Mesothelial cell of epicardium (in vitro differentiated cells): Measurements from ENCODE around the gene NT5M. TPM values are rescaled to one million over a fixed set of nuclear protein-coding genes. Genes with fewer than 3 reads are reported as not detected.

Source experiments
- DNase-seq, 2 experiments: peaks; one replicate each; pipeline ENCODE4 v3.0.0; 2021; ENCODE audit warnings: low spot score in 2 of 2; ENCODE audit not compliant: unreplicated experiment in 2 of 2
- H3K27ac Mint-ChIP-seq: 2 replicates; pipeline ENCODE4 v1.8.0; 2021; ENCODE audit warnings: mixed read lengths
- H3K27me3 Mint-ChIP-seq: 2 replicates; pipeline ENCODE4 v1.8.0; 2021; ENCODE audit warnings: low read depth, mixed read lengths
- H3K36me3 Mint-ChIP-seq: 2 replicates; pipeline ENCODE4 v1.8.0; 2021; ENCODE audit warnings: mixed read lengths
- H3K4me1 Mint-ChIP-seq: 2 replicates; pipeline ENCODE4 v1.8.0; 2021; ENCODE audit warnings: mixed read lengths
- H3K4me3 Mint-ChIP-seq: 2 replicates; pipeline ENCODE4 v1.8.0; 2021; ENCODE audit warnings: mild to moderate bottlenecking, moderate library complexity, mixed read lengths
- H3K9me3 Mint-ChIP-seq: 2 replicates; pipeline ENCODE4 v1.8.0; 2021; ENCODE audit warnings: mixed read lengths
- total RNA-seq: library from RNA; stranded (reverse); gene quantifications from 3 replicates; pipeline ENCODE4 v1.2.1, GENCODE V29; 2021
- TF ChIP-seq, protein P1 (sequence below): fragments of 200-600 bp; sonication (generic); IDR thresholded peaks from one replicate; pipeline ENCODE4 v1.5.0; 2021; ENCODE audit warnings: antibody characterized with exemption; ENCODE audit not compliant: unreplicated experiment

Gene NT5M
- total RNA-seq, 1 donor from 2014 or later = 4.6 TPM

DNA sequence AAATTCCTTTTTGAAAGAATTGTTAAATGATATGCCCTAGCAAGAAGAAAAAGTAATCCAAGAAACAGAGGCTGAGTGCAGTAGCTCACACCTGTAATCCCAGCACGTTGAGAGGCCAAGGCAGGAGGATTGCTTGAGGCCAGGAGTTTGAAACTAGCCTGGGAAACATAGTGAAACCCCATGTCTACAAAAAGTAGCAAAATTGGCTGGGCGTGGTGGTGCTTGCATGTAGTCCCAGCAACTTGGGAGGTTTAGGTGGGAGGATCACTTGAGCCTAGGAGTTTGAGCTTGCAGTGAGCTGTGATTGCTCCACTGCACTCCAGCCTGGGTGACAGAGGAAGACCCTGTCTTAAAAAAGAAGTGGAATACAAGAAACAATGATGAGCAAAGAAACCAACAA lies 56.1 kb downstream of the NT5M start:
- no peak for DNase-seq
- Mint-ChIP-seq H3K27ac (no peak overlapping the region), H3K4me3 (no peak overlapping the region), H3K27me3 (peaks cover 2% of the 10 kb centered on the region), H3K9me3 (peaks cover 28% of the 10 kb centered on the region), H3K4me1 (peaks cover 7% of the 10 kb centered on the region), H3K36me3 (peaks cover 6% of the 10 kb centered on the region)
- TF ChIP-seq, protein P1, sequence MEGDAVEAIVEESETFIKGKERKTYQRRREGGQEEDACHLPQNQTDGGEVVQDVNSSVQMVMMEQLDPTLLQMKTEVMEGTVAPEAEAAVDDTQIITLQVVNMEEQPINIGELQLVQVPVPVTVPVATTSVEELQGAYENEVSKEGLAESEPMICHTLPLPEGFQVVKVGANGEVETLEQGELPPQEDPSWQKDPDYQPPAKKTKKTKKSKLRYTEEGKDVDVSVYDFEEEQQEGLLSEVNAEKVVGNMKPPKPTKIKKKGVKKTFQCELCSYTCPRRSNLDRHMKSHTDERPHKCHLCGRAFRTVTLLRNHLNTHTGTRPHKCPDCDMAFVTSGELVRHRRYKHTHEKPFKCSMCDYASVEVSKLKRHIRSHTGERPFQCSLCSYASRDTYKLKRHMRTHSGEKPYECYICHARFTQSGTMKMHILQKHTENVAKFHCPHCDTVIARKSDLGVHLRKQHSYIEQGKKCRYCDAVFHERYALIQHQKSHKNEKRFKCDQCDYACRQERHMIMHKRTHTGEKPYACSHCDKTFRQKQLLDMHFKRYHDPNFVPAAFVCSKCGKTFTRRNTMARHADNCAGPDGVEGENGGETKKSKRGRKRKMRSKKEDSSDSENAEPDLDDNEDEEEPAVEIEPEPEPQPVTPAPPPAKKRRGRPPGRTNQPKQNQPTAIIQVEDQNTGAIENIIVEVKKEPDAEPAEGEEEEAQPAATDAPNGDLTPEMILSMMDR = no peak

DNA sequence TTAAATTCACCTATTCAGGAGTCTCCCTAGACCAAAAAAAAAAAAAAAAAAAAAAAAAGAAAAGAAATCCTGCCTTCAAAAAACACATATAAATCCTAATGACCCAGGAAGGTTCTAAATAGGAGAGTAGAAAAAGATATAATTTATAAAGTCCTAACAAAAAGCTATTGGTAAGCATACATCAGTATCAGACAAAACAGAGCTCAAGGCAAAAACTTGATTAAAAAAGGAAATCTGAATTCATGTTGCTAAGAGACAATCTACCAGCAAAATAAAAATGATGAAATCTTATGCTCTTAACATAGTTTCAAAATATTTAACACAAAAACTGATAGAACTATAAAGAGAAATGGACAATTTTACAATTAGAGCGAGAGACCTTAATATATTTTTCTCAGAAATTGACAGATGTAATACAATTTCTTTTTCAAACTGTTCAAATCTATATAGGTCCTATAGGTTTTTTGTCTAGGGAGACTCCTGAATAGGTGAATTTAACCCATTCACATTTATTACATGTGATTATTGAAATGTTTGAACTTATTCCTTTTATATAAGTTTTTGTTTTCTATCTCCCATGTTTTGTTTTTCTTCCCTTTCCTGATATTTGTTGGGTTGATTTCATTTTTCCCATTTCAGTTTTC lies 57.0 kb downstream of the NT5M start:
- no peak for DNase-seq
- H3K27ac Mint-ChIP-seq = no peak overlapping the region
- peaks cover 2% of the 10 kb centered on the region for H3K27me3 Mint-ChIP-seq
- no peaks in the 10 kb centered on the region for H3K4me1 Mint-ChIP-seq
- H3K4me3 Mint-ChIP-seq = no peak overlapping the region
- H3K9me3 Mint-ChIP-seq = peaks cover 28% of the 10 kb centered on the region
- peaks cover 6% of the 10 kb centered on the region for H3K36me3 Mint-ChIP-seq
- TF ChIP-seq, protein P1 = no peak

DNA sequence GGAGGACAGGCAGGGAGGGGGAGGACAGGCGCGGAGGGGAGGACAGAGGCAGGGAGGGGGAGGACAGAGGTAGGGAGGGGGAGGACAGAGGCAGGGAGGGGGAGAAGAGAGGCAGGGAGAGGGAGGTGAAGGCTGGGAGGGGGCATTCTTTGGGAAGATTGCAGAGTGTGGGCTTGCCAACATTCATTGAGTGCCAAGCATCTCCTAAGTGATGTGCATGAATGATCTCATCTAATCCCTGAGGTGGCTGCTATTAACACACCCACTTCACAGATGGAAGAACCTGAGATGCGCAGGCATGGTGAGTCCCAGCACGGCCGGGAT lies 58.3 kb downstream of the NT5M start:
- Mint-ChIP-seq H3K4me3 (no peak overlapping the region), H3K4me1 (peaks cover 2% of the 10 kb centered on the region), H3K36me3 (peaks cover 6% of the 10 kb centered on the region), H3K27me3 (peaks cover 2% of the 10 kb centered on the region), H3K27ac (no peak overlapping the region), H3K9me3 (peaks cover 28% of the 10 kb centered on the region)
- TF ChIP-seq, protein P1 = no peak
- no peak for DNase-seq

DNA sequence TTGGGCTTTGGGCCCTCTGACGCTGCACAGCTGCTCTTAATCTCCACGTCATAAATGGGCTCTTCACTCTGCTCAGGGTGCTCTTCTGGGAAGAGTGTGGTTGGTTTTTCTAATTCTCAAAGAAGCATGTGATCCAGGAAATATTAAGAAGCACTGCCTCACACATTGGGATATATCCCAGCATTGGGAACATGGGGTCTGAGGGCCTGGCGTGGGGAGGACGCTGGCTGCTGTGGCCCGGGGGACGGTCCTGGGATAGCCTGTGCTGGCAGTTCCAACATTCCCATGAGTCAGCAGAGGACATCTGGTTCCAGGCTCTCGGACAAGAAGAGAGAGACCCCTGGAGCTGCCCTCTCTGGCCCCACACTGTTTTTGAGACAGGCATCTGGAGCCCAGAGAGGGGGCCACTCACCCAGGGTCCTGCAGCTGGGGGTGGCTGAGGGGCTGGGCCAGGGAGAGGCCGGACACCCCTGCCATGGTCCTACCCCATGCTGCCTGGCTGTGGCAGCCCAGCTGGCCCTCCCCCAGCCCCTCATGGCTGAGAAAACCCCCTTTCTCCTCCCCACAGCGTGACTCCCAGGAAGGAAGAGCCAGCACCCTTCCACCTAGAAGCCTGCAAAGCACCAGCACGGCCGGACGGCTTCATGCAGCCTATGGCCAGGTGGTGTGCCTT lies 58.8 kb downstream of the NT5M start:
- TF ChIP-seq, protein P1 = no peak
- no peak overlapping the region for H3K4me3 Mint-ChIP-seq
- no peak for DNase-seq
- H3K27ac Mint-ChIP-seq = no peak overlapping the region
- peaks cover 28% of the 10 kb centered on the region for H3K9me3 Mint-ChIP-seq
- peaks cover 2% of the 10 kb centered on the region for H3K27me3 Mint-ChIP-seq
- peaks cover 6% of the 10 kb centered on the region for H3K36me3 Mint-ChIP-seq
- peaks cover 2% of the 10 kb centered on the region for H3K4me1 Mint-ChIP-seq

DNA sequence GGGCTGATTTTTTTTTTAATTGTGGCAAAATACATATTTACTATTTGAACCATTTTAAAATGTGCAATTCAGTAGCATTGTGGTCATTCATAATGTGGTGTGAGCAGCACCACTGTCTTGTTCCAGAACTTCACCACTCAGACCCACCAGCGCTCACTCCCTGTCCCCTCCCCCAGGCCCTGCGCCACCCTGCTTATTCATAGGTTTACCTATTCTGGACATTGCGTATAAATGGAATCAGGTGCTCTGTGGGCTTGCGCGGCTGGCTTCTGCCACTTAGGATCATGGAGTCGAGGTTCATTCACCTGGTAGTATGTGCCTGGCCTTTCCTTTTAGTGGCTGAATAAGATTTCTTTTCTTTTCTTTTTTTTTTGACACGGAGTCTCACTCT lies 59.4 kb downstream of the NT5M start:
- Mint-ChIP-seq H3K27ac (no peak overlapping the region), H3K9me3 (peaks cover 28% of the 10 kb centered on the region)

More for the DNA sequence above, 59.4 kb downstream of the NT5M start:
- H3K4me1 Mint-ChIP-seq = peaks cover 6% of the 10 kb centered on the region
- TF ChIP-seq, protein P1 = no peak
- H3K36me3 Mint-ChIP-seq = peaks cover 6% of the 10 kb centered on the region
- no peak for DNase-seq
- H3K4me3 Mint-ChIP-seq = no peak overlapping the region
- peaks cover 2% of the 10 kb centered on the region for H3K27me3 Mint-ChIP-seq
